ENCODE measurements around the gene PRELP.

The PRELP gene

DNA sequence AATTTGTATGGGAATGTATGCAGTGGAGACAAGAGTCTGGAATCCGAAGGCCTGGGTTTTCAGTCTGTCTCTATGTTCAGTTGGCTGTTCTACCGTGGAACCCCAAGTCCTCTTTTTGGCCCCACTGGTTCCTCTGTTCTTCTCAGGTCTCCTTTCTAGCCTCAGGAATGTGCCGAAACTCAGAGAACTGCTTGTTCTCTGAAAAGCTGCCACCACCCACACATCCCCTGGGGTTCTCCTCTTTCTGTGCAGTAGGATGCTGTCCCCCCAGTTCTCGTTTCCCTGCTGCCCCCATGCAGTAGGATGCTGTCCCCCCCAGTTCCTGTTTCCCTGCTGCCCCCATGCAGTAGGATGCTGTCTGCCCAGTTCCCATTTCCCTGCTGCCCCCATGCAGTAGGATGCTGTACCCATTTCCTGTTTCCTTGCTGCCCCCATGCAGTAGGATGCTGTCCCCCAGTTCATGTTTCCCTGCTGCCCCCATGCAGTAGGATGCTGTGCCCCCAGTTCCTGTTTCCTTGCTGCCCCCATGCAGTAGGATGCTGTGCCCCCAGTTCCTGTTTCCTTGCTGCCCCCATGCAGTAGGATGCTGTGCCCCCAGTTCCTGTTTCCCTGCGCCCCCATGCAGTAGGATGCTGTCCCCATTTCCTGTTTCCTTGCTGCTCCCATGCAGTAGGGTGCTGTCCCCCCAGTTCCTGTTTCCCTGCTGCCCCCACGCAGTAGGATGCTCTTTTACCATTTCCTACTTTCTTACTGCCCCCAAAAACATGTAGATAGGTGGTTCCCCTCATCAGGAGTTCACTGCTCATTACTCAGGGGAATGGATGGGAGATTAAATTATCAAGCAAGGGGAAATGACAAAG is 53.6 kb downstream of the PRELP start:
- in situ Hi-C loops (cut with MboI; ENCODE audit: low pct_unique_long_range_greater_than_20kb, low sequenced_read_pairs, unreplicated experiment), result no loop called here
- no peak for DNase-seq (ENCODE audit: low spot score)
- TF ChIP-seq, protein P1, sequence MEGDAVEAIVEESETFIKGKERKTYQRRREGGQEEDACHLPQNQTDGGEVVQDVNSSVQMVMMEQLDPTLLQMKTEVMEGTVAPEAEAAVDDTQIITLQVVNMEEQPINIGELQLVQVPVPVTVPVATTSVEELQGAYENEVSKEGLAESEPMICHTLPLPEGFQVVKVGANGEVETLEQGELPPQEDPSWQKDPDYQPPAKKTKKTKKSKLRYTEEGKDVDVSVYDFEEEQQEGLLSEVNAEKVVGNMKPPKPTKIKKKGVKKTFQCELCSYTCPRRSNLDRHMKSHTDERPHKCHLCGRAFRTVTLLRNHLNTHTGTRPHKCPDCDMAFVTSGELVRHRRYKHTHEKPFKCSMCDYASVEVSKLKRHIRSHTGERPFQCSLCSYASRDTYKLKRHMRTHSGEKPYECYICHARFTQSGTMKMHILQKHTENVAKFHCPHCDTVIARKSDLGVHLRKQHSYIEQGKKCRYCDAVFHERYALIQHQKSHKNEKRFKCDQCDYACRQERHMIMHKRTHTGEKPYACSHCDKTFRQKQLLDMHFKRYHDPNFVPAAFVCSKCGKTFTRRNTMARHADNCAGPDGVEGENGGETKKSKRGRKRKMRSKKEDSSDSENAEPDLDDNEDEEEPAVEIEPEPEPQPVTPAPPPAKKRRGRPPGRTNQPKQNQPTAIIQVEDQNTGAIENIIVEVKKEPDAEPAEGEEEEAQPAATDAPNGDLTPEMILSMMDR (IDR thresholded peaks at IDR 0.05; ENCODE audit: extremely low read depth, insufficient read depth, missing control alignments), result no peak

DNA sequence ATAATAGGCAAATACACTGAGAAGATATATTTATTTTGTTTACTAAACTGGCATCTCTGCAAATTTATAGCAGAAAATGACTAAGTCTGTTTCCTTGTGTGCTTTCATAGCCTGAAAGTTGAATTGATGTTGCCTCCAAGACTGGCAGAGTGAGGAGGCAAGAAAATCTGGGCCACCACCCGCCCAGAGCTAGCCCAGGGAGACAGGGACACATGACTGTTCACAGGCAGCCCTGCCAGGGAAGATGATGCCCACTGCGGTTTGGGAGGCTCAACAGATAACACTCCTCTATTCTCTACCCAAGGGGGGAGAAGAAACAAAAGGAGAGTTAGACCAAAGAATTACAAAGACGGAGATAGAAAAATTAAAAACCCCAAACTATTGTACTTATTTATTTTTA is 55.5 kb downstream of the PRELP start:
- TF ChIP-seq, protein P1 (IDR thresholded peaks at IDR 0.05; ENCODE audit: extremely low read depth, insufficient read depth, missing control alignments), result no peak
- DNase-seq (ENCODE audit: low spot score), result no peak
- in situ Hi-C loops (cut with MboI; ENCODE audit: low pct_unique_long_range_greater_than_20kb, low sequenced_read_pairs, unreplicated experiment), result no loop called here

DNA sequence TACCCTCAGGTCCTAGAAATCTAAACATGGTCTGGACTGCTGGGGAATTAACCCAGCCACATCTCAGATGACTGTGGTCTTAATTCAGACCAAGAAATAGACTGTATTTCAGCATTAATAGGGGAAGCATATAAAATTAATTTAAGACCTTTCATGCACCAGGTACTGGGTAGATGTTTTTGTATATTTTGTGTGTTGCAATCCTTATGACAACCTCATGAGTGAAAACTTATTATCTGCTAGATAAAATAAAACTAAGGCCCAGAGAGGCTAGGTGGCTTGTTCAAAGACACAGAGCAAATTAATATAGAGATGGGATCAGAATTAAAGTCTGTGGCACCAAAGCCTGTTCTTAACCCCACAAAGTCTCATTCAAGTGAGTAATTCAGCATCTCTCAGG is 58.4 kb downstream of the PRELP start:
- TF ChIP-seq, protein P1 (IDR thresholded peaks at IDR 0.05; ENCODE audit: extremely low read depth, insufficient read depth, missing control alignments), result no peak
- in situ Hi-C loops (cut with MboI; ENCODE audit: low pct_unique_long_range_greater_than_20kb, low sequenced_read_pairs, unreplicated experiment), result no loop called here
- DNase-seq (ENCODE audit: low spot score), result no peak

DNA sequence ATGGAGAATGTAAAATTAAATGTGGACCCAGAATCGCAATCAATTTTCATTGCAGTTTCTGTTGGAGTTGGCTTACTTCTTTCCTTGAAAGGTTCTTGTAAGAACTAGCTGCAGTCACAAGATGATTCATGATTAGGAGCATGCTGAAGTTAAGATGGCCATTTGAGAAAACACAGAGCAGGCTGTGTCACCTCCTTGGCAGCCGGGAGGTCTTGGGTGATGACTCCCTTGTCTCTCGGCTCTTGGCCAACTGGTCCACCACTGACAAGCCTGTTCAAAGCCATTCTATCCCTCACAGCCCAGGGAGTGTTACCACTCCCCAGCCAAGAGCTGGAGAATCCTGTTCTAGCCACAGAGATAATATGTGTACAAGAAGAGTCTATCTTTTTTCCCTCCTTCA is 58.9 kb downstream of the PRELP start:
- DNase-seq (ENCODE audit: low spot score), result no peak
- TF ChIP-seq, protein P1 (IDR thresholded peaks at IDR 0.05; ENCODE audit: extremely low read depth, insufficient read depth, missing control alignments), result no peak
- in situ Hi-C loops (cut with MboI; ENCODE audit: low pct_unique_long_range_greater_than_20kb, low sequenced_read_pairs, unreplicated experiment), result no loop called here

DNA sequence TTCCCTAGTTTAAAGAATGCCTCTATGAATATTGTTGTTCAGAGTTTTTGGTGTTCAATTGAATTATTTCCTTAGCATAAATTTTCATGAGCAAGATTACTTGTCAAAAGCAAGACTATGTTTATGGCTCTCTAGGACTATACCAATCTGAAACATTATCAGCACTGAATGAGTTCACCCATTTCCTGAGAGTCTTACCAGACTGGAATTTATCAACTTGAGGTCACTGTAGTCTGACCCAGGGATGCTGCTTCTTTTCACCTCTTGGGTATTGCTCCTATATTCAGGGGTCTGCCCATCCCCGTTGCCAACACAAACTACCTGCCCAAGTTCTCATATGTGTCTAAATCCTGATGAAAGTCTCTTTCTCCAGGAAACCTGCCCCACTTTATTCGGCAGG is 61.0 kb downstream of the PRELP start:
- in situ Hi-C loops (cut with MboI; ENCODE audit: low pct_unique_long_range_greater_than_20kb, low sequenced_read_pairs, unreplicated experiment), result no loop called here
- DNase-seq (ENCODE audit: low spot score), result no peak

DNA sequence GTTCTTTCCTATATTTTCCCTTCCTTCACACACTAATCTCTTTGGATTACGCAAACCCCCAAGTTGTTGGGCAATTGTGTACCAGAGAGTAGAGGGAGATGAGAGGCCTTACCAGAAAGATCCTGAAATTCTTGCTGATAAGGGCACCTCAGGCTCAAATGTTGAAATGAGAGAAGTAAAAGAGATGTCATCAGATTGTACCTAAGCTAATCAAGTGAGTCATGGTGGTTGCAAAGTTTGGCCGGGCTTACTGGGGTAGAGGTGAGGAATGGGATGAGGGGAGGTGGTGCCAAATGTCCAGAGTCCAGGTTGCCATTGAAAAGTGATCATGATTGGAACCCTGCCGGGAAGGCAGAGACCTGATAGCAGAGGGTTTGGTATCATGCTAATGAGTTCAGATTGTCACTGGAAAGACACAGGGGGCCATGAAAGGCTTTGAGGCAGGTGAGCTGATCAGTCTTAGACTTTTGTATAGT is 61.4 kb downstream of the PRELP start:
- TF ChIP-seq, protein P1 (IDR thresholded peaks at IDR 0.05; ENCODE audit: extremely low read depth, insufficient read depth, missing control alignments), result no peak
- DNase-seq (ENCODE audit: low spot score), result no peak
- in situ Hi-C loops (cut with MboI; ENCODE audit: low pct_unique_long_range_greater_than_20kb, low sequenced_read_pairs, unreplicated experiment), result no loop called here

More for the DNA sequence above, 61.0 kb downstream of the PRELP start:
- TF ChIP-seq, protein P1 (IDR thresholded peaks at IDR 0.05; ENCODE audit: extremely low read depth, insufficient read depth, missing control alignments), result no peak
